OCI-LY1 (cell line): ENCODE measurements around the gene LENEP.

Experiments
- H2AFZ ChIP-seq: fragments of 200-600 bp; sonication (generic), shearing (Covaris generic); 2 replicates; pipeline ENCODE4 v1.6.0; 2014; ENCODE audit warnings: antibody characterized with exemption, mild to moderate bottlenecking, low read length
- H3F3A ChIP-seq: fragments of 200-600 bp; sonication (generic), shearing (Covaris generic); 2 replicates; pipeline ENCODE4 v1.6.0; 2014; ENCODE audit warnings: mild to moderate bottlenecking, antibody characterized with exemption, low read length, moderate library complexity; ENCODE audit not compliant: insufficient read depth
- H3K27ac ChIP-seq: fragments of 200-600 bp; sonication (generic); 2 replicates; pipeline ENCODE4 v1.5.1; 2014; ENCODE audit warnings: low read length, mixed run types, mild to moderate bottlenecking, low read depth; ENCODE audit not compliant: poor library complexity, severe bottlenecking
- H3K27me3 ChIP-seq: fragments of 200-600 bp; sonication (generic); 2 replicates; pipeline ENCODE4 v1.6.0; 2014; ENCODE audit warnings: antibody characterized with exemption, mild to moderate bottlenecking, low read length, moderate library complexity; ENCODE audit not compliant: insufficient read depth
- H3K36me3 ChIP-seq: fragments of 200-600 bp; sonication (generic); 2 replicates; pipeline ENCODE4 v1.6.1; 2014; ENCODE audit warnings: mild to moderate bottlenecking, antibody characterized with exemption, low read length, moderate library complexity, mixed read lengths; ENCODE audit not compliant: insufficient read depth
- H3K4me1 ChIP-seq: fragments of 200-600 bp; sonication (generic); 2 replicates; pipeline ENCODE4 v1.5.1; 2014; ENCODE audit warnings: mild to moderate bottlenecking, low read length, moderate library complexity; ENCODE audit not compliant: insufficient read depth, severe bottlenecking
- H3K4me2 ChIP-seq: fragments of 200-600 bp; sonication (generic), shearing (Covaris generic); 2 replicates; pipeline ENCODE4 v1.6.1; 2014; ENCODE audit warnings: low read length
- H3K4me3 ChIP-seq: fragments of 200-600 bp; sonication (generic); 2 replicates; pipeline ENCODE4 v1.5.1; 2014; ENCODE audit warnings: low read length, low read depth, mild to moderate bottlenecking, mixed read lengths; ENCODE audit not compliant: poor library complexity, severe bottlenecking
- H3K79me2 ChIP-seq: fragments of 200-600 bp; shearing (Covaris generic); 2 replicates; pipeline ENCODE4 v1.6.1; 2016; ENCODE audit warnings: mixed run types, low read length, mixed read lengths; ENCODE audit not compliant: insufficient read depth
- H3K9ac ChIP-seq: fragments of 200-600 bp; sonication (generic), shearing (Covaris generic); 2 replicates; pipeline ENCODE4 v1.6.1; 2014; ENCODE audit warnings: mild to moderate bottlenecking, low read length, mixed read lengths
- H3K9me2 ChIP-seq: fragments of 200-600 bp; sonication (generic), shearing (Covaris generic); 2 replicates; pipeline ENCODE4 v1.6.1; 2014; ENCODE audit warnings: low read depth, mild to moderate bottlenecking, low read length, mixed read lengths
- H3K9me3 ChIP-seq: fragments of 200-600 bp; shearing (Covaris generic); 2 replicates; pipeline ENCODE4 v1.6.1; 2014; ENCODE audit warnings: low read length, mixed read lengths
- H4K20me1 ChIP-seq: fragments of 200-600 bp; sonication (generic), shearing (Covaris generic); 2 replicates; pipeline ENCODE4 v1.6.0; 2016; ENCODE audit warnings: mild to moderate bottlenecking, low read length; ENCODE audit not compliant: insufficient read depth
- EZH2 ChIP-seq: fragments of 200-600 bp; sonication (generic), shearing (Covaris generic); IDR thresholded peaks from 2 replicates; pipeline ENCODE4 v1.8.0; 2017; ENCODE audit warnings: borderline replicate concordance, mixed run types, mild to moderate bottlenecking, antibody characterized with exemption, low read length, moderate library complexity, mixed read lengths
- TF ChIP-seq, protein P1 (sequence below): fragments of 200-600 bp; sonication (generic), shearing (Covaris generic); IDR thresholded peaks from 2 replicates; pipeline ENCODE4 v1.5.1; 2017; ENCODE audit warnings: mild to moderate bottlenecking, antibody characterized with exemption, low read length, moderate library complexity, mixed read lengths

LENEP gene

DNA sequence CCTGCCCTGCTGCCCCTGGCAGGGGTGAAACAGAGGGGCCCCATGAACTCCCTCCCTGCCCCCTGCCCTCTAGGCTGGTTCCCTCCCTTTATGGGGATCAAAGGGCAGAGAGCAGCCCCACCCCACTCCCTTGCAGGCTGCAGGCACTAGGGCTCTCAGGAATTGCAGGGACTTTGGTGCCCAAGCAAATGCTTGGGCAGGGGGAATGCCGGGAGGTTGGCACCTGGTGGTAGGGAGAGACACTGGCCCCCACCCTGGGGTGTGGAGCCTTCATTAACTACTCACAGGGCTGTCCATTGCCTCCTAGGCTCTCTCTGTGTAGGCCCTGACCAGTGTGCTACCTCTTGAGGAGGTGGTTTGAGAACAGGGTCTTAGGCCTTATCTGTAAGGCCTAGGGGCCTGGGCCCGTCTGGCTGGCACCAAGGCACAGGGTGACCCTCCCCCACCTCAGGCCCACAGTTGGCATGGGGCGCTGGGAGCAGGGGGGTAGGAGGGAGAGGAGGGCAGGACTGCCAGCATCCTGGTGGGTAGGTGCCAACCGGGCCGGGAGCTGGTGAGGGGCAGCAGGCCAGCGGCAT, 14.0 kb downstream of the LENEP start:
- Histone ChIP-seq H3K79me2 (no peaks in the 10 kb centered on the region), H3K4me3 (no peak overlapping the region), H3K36me3 (no peaks in the 10 kb centered on the region), H3K9me2 (no peaks in the 10 kb centered on the region), H3K9ac (no peak overlapping the region), H3K27ac (no peak overlapping the region), H2AFZ (no peak overlapping the region), H3K4me2 (no peak overlapping the region), H3K4me1 (peaks cover 32% of the 10 kb centered on the region), H3K27me3 (no peaks in the 10 kb centered on the region), H3F3A (peaks cover 4% of the 10 kb centered on the region; the same call in 1 of the 2 replicates), H4K20me1 (no peaks in the 10 kb centered on the region), H3K9me3 (no peaks in the 10 kb centered on the region)
- TF ChIP-seq EZH2, result no peak
- TF ChIP-seq, protein P1, sequence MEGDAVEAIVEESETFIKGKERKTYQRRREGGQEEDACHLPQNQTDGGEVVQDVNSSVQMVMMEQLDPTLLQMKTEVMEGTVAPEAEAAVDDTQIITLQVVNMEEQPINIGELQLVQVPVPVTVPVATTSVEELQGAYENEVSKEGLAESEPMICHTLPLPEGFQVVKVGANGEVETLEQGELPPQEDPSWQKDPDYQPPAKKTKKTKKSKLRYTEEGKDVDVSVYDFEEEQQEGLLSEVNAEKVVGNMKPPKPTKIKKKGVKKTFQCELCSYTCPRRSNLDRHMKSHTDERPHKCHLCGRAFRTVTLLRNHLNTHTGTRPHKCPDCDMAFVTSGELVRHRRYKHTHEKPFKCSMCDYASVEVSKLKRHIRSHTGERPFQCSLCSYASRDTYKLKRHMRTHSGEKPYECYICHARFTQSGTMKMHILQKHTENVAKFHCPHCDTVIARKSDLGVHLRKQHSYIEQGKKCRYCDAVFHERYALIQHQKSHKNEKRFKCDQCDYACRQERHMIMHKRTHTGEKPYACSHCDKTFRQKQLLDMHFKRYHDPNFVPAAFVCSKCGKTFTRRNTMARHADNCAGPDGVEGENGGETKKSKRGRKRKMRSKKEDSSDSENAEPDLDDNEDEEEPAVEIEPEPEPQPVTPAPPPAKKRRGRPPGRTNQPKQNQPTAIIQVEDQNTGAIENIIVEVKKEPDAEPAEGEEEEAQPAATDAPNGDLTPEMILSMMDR, result no peak

- no peak for TF ChIP-seq EZH2
- TF ChIP-seq, protein P1, result no peak
- peaks cover 32% of the 10 kb centered on the region for H3K4me1 ChIP-seq
- peaks cover 4% of the 10 kb centered on the region; the same call in 1 of the 2 replicates for H3F3A ChIP-seq
- H2AFZ ChIP-seq, result no peak overlapping the region
- no peak overlapping the region for H3K27ac ChIP-seq
- H3K4me2 ChIP-seq, result no peak overlapping the region
- no peaks in the 10 kb centered on the region for H3K79me2 ChIP-seq
- H3K4me3 ChIP-seq, result no peak overlapping the region
- no peaks in the 10 kb centered on the region for H3K27me3 ChIP-seq
- no peaks in the 10 kb centered on the region for H3K9me3 ChIP-seq
- no peaks in the 10 kb centered on the region for H4K20me1 ChIP-seq
- H3K9me2 ChIP-seq, result no peaks in the 10 kb centered on the region
- H3K36me3 ChIP-seq, result no peaks in the 10 kb centered on the region
- H3K9ac ChIP-seq, result no peak overlapping the region
Observed at GRCh38 chr1:155008015-155008941, 14.9 kb downstream of the LENEP start.

DNA sequence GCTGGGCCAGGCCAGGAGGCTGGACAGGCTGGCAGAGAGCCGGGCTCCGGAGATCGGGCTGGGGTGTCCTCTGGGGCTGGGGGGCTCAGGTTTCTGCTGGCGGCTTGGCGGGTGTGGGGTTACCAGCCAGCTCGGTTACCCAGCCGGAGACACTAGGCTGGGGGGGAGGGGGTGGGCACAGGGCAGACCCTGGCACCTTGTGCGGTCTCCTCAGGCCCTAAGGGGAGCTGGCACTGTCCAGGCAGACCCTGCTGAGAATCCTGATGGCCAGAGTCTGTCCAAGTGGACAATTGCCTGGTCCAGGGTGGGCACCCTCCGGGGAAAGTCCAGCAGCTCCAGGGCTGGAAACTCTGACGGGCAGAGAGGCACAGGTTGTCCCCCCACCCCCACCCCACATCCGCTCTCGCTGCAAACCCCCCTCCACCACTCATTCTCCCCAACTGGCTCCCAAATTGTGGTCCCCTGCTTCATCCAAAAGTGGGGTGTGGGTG, 15.9 kb downstream of the LENEP start:
- TF ChIP-seq, protein P1, result no peak
- no peak for TF ChIP-seq EZH2
- no peak overlapping the region for H3K4me2 ChIP-seq
- H3K9me3 ChIP-seq, result no peaks in the 10 kb centered on the region
- peaks cover 4% of the 10 kb centered on the region; the same call in 1 of the 2 replicates for H3F3A ChIP-seq
- H3K36me3 ChIP-seq, result no peaks in the 10 kb centered on the region
- no peaks in the 10 kb centered on the region for H4K20me1 ChIP-seq
- no peaks in the 10 kb centered on the region for H3K27me3 ChIP-seq
- no peak overlapping the region for H3K4me3 ChIP-seq
- no peaks in the 10 kb centered on the region for H3K79me2 ChIP-seq
- H3K9me2 ChIP-seq, result no peaks in the 10 kb centered on the region
- H3K4me1 ChIP-seq, result peaks cover 23% of the 10 kb centered on the region
- no peak overlapping the region for H2AFZ ChIP-seq
- no peak overlapping the region for H3K27ac ChIP-seq
- no peak overlapping the region for H3K9ac ChIP-seq
